GM12891 (cell line): Measurements from ENCODE around the gene HOXB9.

Source experiments
- DNase-seq: peaks from one replicate; pipeline ENCODE4 v3.0.0; 2011; ENCODE audit warnings: low spot score; ENCODE audit not compliant: insufficient read length
- FAIRE-seq: peaks from 2 replicates; lab custom pipeline; 2011; peaks lifted over from hg19 to GRCh38; lab: Jason Lieb, UNC
- PAX5 ChIP-seq: IDR thresholded peaks from 2 replicates; pipeline ENCODE4 v1.6.1; 2011; ENCODE audit warnings: low read length, moderate library complexity, mild to moderate bottlenecking; ENCODE audit not compliant: insufficient read depth, severe bottlenecking
- POLR2A ChIP-seq: IDR thresholded peaks from 2 replicates; pipeline ENCODE4 v1.6.1; 2011; ENCODE audit warnings: low read depth, low read length, control low read depth
- POLR2AphosphoS5 ChIP-seq: IDR thresholded peaks from 2 replicates; pipeline ENCODE4 v1.6.1; 2011; ENCODE audit warnings: low read depth, low read length, control low read depth
- POU2F2 ChIP-seq: IDR thresholded peaks from 2 replicates; pipeline ENCODE4 v1.6.1; 2011; ENCODE audit warnings: low read depth, mild to moderate bottlenecking, control low read depth, low read length, moderate library complexity
- SPI1 ChIP-seq: IDR thresholded peaks from 2 replicates; pipeline ENCODE4 v1.6.1; 2011; ENCODE audit warnings: low read depth, low read length, control low read depth
- TAF1 ChIP-seq: IDR thresholded peaks from 2 replicates; pipeline ENCODE4 v1.6.1; 2011; ENCODE audit warnings: low read depth, low read length, control low read depth

The HOXB9 gene

DNA sequence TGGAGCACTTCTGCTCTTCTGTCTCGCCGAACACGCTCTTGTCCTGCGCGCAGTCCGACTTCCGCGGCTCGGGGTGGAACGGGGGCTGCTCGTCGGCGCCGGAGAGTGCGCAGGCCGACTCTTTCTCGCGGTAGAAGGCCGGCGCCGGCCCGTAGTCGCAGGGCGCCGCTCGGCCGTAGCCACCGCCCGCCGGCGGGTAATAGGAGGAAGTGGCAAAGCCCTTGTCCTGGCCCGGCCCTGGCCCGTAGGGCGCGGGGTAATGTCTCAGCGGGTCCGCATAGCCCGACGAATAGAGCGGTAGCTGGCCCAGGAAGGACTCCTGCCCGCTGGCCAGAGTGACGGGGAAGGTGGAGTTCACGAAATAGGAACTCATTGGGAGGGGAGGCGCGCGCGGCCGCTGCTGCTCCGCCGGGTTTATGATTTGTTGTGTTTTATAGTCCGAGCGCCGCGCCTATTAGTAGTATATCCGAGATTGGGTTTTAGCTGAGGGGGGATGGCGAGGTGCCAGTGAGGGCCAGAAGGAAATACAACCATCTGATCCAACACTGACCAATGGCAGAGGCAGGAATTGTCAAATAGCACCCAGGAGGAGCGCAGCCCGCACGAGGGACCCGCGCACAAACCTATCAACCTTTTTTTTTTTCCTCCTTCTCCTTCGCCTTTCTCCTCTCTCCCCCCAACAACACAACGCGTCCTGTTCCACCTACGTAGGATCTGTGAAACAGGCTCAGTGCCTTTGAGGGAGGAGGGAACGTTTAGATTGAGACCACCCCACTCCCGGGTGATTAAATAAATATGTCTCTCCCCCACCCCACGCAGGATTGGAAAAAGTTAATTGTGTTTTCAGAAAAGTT, 28.2 kb downstream of the HOXB9 start:
- TF ChIP-seq PAX5: no peak
- TF ChIP-seq SPI1: peak; percentile 28; the same call in 1 of the 2 replicates
- DNase-seq (peak; percentile 58), FAIRE-seq (peak; percentile 85)

DNA sequence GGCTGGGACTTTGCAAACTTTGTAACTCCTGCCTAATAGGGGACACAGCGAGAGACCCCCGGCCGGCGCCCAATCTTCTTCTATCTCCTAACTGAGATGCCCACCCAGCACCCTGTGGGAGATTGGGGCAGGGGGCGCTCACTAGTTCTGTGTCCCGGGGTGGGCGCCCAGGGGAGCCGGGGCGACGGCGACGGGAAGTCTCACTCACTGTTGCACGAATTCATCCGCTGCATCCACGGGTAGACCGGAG, 28.7 kb downstream of the HOXB9 start:
- TF ChIP-seq POLR2A: no peak
- TF ChIP-seq TAF1: no peak
- no peak for TF ChIP-seq POU2F2
- no peak for TF ChIP-seq POLR2AphosphoS5
- TF ChIP-seq SPI1: no peak
- TF ChIP-seq PAX5: no peak
- FAIRE-seq (no peak), DNase-seq (no peak)

DNA sequence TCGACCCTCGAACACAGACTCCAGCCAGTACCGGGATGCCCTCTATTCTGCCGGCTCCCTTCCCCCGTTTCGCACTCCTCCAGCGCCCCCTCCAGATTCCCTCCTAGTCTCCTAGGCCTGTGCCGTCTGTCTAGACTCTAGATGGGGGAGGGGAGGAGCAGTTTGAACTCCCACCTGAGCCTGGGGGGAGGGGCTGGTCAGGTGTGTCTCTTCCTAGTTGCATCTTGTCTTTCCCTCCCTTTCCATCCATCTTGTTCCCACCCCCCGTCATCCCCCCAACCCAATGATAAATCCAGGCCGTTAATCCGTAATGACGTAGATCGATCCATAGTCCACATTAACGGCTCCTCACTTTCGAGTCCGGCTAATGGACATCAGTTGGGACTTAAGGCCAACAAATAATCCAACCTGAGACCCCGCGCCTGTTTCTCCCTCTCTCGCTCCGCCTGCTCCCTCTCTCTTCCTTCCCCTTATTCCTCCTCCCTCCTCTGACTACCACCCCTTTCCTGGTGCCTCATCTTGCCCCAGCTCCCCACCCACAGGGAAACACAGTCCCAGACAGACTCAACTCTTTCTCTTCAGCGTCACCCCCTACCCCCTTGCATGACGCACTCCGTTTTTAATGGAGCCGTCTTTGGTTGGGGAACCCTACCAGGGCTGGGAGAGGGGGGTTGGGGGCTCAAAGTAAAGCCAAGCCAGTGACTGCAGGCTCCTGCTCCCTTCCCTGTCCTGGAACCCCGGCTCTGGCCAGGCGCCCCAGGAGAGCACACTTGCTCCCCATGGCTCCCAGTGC, 29.2 kb downstream of the HOXB9 start:
- peak; percentile 60 for FAIRE-seq
- no peak for TF ChIP-seq POU2F2
- TF ChIP-seq POLR2A: no peak
- no peak for TF ChIP-seq SPI1
- TF ChIP-seq POLR2AphosphoS5: no peak
- TF ChIP-seq PAX5: no peak
- TF ChIP-seq TAF1: no peak
- no peak for DNase-seq

DNA sequence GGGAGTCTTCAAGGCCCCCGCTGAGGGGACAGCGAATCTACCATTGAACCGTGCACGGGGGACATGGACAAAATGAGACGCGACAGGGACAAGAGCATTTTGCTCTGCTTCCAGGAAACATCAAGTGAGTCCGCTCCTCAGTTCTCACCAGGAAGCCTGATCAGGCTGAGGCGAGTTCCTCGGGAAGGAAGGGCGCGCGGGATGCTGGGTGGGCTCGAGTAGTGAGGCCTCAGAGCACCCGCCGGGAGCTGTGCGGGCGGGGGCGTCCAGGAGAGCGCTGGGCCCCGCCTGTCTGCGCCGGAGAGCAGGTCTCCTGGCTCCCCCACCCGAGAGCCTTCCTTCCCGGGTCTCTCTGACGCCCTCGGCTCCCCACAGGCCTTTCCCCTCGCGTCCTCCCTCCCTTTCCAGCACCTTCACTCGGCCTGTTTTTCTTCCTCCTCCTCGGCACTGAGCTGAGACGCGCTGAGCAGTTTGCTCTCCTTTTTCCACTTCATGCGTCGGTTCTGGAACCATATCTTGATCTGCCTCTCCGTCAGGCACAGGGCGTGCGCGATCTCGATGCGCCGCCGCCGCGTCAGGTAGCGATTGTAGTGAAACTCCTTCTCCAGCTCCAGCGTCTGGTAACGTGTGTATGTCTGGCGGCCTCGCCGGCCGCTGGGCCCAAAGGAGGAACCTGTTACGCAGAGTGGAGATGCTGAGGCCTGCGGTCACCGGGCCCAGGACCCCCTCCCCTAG, 30.0 kb downstream of the HOXB9 start:
- no peak for TF ChIP-seq POLR2AphosphoS5
- no peak for TF ChIP-seq SPI1
- no peak for TF ChIP-seq POLR2A
- no peak for TF ChIP-seq POU2F2
- no peak for TF ChIP-seq TAF1
- TF ChIP-seq PAX5: no peak
- DNase-seq: no peak
- FAIRE-seq: peak; percentile 63

DNA sequence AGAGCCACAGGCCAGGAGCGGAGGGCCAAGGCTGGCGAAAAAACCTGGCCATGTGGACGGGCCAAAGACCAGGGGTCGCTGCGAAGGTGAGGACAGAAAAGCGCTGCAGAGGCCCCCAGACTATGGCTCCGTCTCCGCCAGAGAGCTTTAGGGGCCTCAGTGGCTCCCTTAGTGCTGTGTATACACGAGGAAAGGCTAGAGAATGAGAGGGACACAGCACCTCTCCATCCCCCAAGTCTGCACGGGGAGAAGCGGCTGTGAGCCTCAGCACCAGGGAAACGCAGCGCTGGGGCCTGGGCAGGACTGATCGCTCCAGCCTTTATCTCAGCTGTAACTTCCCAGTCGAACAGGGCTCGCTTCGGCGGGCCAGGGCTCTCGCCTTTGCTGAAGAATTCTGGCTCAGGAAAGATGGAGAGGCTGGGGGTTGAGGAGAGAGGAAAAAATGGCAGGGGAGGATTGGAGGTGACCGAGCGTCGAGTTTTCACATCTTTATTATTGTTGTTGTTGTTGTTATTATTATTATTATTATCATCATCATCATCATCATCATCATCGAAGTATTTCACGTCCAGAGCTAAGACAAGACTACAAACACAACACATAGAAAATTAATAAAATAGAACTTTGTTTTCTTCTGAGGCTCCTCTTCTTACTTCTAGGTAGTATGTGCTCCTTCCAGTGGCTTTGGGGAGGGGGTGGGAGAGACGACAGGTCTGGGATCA, 30.7 kb downstream of the HOXB9 start:
- FAIRE-seq (no peak), DNase-seq (no peak)
- TF ChIP-seq POLR2AphosphoS5 (no peak), POLR2A (no peak), SPI1 (no peak)

DNA sequence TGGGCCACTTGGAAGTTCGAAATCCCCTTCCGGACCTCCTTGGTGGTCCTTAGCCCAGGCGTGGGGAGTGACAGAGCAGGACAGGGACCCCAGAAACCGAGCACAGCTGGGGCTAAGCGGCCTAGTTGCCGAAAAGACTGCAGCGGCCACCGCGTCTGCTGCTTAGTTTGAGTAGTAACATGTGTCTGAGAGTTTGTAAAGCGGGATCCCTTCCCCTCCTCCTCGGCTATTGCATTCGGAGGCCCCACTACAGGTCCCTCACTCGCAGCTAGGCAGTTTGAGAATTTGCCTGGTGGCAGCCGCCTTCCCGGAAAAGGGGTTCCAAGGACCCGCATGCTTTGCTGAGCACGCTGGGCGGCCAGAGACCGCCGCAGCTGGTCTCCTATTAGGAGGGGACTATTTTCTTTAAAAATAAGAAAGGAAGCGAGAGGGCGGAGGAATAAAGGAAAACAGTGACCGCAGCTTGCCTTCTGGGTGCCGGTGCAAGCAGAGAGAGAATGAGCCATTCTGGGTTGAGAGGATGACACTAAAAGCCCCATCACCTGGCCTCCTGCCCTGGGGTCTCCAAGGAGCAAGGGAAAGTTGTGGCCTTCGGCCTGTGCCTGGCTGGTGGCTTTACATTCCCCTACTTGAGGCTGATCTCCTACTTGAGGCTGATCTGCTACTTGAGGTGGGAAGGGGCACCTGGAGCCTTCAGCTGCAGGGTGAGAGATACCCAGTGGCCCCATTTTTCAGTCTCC, 31.4 kb downstream of the HOXB9 start:
- TF ChIP-seq POU2F2 (no peak), PAX5 (no peak), POLR2AphosphoS5 (no peak), POLR2A (no peak), SPI1 (no peak), TAF1 (no peak)
- FAIRE-seq: no peak
- no peak for DNase-seq

DNA sequence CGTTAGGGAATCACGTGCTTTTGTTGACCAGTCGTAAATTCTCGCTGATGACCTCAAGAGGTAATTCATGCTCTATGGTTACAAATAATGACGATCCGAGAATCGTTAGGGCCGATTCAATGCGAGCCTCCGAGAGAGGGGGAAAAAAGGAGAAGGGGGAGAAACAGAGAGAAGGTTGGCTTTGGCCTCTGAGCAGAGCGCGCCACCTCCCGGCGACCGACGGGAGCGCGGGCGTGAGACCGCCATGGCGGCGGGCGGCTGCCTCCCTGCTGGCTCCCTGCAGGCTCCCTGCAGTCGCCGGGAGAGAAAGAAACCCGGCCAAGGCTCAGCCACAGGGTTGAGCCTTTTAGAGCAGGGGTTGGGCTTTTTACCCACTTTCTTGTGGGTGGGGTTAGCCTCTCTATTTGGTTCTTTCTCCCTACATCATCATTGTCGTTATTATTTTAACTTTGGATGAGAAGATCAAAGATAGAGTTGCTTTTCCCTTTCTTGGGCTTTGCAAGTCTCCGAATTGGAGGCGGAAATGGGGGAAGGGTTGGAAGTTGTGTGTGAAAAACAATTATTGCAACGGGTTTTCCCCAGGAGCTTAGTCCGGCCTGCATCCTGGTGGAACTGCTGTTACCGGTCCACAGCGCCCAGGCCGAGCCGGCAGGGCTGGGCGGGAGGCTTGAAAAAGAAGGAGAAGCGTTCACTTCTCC, 32.2 kb downstream of the HOXB9 start:
- DNase-seq (peak; percentile 87), FAIRE-seq (peak; percentile 95)
- no peak for TF ChIP-seq POLR2A
- TF ChIP-seq SPI1: peak; percentile 70

DNA sequence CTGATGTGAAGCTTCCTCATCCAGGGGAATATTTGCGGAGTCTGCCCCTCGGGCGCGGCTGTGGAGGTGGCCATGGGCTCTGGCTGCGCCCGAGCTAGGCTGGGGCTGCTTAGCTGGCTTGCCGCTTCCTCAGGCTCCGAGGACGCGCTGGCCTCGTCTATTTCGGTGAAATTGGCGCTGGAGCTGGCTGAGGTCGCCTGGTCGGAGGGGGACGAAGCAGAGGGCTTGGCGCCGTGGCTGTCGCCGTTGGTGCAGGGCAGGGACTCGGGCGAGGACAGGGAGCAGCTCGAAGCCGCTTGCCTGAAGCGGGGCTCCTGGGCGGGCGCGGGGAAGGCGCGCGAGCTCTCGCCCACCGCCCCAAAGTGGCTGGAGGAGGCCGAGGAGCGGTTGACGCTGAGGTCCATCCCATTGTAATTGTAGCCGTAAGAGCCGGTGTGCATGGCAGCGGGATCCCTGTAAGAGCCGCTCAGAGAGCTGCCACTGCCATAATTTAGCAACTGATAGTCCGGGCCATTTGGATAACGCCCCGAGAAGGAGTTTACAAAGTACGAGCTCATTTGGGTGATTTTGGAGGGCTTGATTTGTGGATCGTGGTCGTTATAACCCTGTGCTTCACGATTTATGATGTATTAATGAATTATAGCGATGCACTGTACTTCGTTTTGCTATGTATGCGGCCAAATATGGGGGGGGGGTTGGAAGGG, 32.9 kb downstream of the HOXB9 start, which contains the start of gene HOXB5:
Gene HOXB5 (minus strand): TSS at position 654 of the 704 bp plus-strand sequence. CDS start 97 bp downstream, at position 557.
- DNase-seq: no peak
- TF ChIP-seq PAX5 (no peak), SPI1 (no peak), TAF1 (no peak), POLR2AphosphoS5 (no peak), POU2F2 (no peak), POLR2A (no peak)
- FAIRE-seq: peak; percentile 26
